Erythroblast (primary cell): ENCODE data around the gene LMO2.

Experiments used
- GATA1 ChIP-seq: IDR thresholded peaks from 2 replicates; pipeline ENCODE4 v1.6.1; 2011; ENCODE audit warnings: low read depth, mild to moderate bottlenecking, control low read depth, low read length, moderate library complexity
- POLR2A ChIP-seq: IDR thresholded peaks from 2 replicates; pipeline ENCODE4 v1.6.1; 2011; ENCODE audit warnings: mild to moderate bottlenecking, low read length

- TF ChIP-seq POLR2A (peak; percentile 49), GATA1 (no peak)
Measured at GRCh38 chr11:33877038-33877437, 14.8 kb downstream of the LMO2 start.
